GM19397 (cell line): ENCODE data around the gene B3GNT5.
"Not testable (repeated sequence)": the region's sequence is repeated elsewhere in the genome, so short reads cannot be mapped to it uniquely, and the experiment has no call there.

Source experiments
- ATAC-seq: cut with Tn5 transposase; IDR thresholded peaks from one replicate; pipeline ENCODE4 v1.9.1; 2021; ENCODE audit warnings: mild to moderate bottlenecking, moderate library complexity; ENCODE audit not compliant: unreplicated experiment

The B3GNT5 gene

GRCh38 chr3:183230251-183230650 is 22.8 kb upstream of the B3GNT5 start:
- not testable (repeated sequence) for ATAC-seq

DNA sequence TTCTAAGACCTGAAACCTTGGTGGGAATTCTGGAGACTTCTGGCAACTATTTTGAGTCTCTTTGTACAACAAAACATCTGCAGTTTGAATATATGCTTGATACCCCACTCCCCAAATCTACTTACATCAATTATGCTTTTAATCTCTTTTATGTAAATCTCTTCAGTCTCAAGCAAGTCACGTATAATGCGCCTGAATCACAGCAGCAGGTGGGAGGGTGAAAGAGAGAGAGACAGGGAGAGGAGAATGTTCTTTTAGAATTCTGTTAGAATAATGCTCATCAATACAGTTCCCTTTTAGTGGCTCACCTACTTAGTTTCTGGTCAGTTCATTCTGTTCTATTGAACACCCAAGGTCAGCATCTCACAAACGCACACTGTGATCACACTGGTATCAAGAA is 22.2 kb upstream of the B3GNT5 start:
- no peak for ATAC-seq

DNA sequence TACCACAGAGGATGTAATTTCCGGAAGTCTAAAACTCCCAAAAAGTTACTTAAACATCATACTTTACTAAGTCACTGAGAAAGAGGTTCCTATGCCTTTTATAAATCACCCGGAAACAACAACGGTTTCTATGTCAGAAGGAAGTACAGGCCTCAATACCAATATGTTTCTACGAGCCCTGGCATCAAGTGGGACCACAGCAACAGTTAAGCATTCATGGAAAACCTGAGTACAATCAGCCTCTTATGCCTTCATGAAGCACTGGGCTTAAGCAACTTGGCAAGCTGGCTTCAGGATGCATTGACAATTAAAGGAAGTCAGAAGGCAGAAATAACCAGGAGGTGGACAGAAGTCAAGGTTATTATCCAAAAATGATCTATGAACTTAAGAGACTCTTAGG is 19.1 kb upstream of the B3GNT5 start:
- no peak for ATAC-seq

DNA sequence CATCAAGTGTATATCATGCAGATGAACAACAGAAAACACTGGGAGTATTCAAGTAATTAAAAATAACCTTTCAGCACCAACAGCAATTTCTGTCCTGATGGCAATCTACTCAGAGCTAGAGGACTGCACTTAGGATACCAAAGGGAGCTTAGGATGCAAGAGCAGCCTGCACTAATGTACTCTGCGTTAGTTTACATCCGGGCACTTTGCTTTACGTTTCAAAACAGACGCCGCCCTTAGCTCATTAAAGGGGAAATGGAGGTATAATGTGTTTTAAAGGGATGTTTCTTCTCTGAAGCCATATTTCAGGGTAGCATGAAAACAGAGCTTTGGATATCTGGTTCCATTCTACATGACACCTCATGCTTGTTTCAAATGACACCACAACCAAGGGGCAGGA is 14.0 kb upstream of the B3GNT5 start:
- no peak for ATAC-seq

- ATAC-seq = no peak
Measured at GRCh38 chr3:183242431-183242830, 10.6 kb upstream of the B3GNT5 start.

GRCh38 chr3:183244219-183244618 is 8.8 kb upstream of the B3GNT5 start:
- no peak for ATAC-seq

DNA sequence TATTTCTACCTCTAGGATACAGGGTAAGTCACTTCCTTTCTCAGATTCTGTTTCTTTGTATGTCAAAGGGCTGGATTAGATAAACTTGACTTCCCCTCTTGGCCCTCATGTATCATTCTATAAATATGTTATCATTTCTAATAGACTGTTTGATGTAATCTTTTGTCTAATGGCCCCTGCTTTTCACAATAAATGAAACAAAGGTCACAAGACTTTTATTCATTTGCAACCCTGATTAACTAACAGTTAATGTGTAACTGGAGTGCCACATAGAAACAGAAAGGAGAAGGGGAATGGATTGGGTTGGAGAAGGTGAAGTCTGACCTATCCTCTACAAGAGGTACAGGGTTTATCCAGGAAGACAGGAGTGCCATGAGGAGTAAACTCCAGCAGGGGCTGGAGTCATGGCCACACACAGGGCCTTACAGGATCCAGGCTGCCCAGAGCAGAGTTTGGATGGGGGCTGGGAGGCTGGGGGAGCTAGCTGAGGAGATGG is 8.0 kb upstream of the B3GNT5 start:
- ATAC-seq = no peak

DNA sequence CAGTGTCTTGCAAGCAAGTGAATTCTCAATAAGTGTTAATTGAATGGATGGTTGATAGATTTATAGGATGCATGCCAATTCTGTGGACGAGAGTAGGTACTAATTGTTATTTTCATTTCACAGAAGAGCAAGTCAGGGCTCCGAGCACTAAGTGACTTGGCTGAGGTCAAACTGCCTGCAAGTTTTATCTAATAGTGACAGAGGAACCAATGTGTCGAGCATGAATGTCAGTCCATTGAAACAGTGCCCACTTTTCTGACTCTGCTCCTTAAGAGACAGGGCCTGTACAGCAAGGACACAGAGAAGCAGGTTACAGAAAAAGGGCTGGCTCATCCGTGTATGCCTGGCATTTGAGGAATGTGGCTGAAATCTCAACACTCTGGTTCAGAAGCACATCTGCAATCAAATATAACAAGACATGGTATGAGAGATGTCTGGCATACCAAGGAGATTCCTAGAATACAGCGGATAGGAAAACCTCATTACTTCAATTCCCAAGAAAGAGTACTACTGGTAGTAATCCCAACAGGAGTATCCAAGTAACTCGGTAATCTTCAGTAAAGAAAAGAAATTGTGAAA is 6.0 kb upstream of the B3GNT5 start:
- ATAC-seq = no peak

- no peak for ATAC-seq
Measured at GRCh38 chr3:183249006-183249718, 3.9 kb upstream of the B3GNT5 start.

- no peak for ATAC-seq
Measured at GRCh38 chr3:183252118-183252782, 803 bp upstream of the B3GNT5 start.

DNA sequence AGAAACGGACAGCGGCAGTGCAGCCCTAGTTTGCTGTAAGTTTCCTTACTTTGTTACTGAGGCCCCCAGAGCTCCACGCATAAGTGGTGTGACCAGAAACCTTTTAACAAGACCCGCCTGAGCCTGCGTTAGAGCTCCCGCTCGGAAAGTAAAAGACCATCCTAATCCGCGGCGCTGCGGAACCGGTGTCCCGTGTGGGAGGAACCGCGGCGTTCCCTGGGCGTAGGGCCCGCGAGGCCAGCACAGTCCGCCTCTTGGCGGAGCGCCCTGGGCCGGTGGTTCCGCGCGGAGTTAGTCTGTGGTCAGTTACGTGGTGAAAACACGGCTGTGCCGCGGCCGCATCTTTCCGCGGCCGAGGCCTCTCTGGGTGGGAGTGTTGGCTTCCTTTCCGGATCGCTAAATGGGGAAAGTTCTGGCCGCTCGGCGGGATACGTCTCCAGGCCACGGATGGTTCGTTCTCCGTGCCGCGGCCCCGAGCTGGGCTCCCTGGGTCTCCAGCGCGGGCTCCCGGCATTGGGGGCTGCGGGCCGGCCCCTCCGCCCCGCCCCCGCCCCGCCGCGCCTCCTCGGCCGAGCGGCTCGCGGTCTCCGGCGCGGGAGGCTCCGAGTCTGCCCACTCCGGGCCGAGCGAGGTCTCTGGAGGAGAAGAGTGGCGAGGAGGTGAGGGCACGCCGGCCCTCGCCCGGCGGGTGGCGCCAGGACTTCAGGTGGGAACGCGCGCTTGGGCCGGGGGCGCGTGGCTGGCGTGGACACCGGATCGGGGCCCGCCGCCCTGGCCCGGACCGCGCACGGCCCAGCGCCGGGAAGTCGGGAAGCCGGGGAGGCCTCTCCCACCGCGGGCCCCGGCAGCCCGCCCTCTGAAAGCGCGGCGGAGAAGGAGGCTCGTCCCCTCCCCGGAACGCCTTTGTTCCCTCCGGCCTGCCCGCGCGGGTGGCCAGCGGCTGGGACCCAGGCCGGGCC is 754 bp downstream of the B3GNT5 start:
- ATAC-seq = no peak

DNA sequence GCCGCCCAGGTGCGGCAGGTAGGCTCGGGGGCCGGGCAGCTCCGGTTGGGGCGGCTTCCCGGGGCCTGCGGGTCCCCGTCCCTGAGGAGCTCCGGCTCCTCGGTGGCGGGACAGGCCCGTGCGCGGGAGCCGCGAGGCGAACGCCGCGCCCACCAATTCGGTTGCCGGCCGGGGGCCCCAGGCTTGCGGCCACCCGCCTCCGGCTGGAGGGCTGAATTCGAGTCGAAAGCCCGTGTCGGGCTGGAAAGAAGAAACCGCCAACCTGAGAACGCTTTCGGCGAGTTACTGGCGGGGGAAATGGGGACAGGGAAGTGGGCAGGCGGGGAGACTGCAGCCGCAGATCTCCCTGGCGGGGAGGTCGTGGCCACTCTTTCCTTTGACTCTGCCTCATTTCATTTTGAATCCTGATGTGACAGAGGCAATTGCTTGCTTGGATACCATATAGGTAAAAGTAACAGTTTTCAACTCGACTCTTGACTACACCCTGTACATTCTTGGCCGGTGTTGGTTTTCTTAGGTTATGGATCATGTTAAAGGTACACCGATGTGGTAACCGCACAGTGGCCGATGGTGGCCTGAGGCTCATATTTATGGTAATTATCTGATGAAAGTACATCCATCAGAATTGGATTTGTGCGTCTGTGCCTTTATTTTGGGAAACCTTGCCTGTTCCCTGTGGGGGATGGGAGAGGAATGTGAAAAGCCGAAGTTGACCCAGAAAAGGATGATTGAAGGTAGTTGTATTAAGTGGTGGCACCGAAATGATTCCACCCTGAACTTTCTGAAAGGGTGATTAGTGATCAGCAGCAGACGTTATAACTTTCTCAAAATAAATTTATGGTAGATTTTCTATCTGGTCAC is 1.7 kb downstream of the B3GNT5 start:
- ATAC-seq = no peak

DNA sequence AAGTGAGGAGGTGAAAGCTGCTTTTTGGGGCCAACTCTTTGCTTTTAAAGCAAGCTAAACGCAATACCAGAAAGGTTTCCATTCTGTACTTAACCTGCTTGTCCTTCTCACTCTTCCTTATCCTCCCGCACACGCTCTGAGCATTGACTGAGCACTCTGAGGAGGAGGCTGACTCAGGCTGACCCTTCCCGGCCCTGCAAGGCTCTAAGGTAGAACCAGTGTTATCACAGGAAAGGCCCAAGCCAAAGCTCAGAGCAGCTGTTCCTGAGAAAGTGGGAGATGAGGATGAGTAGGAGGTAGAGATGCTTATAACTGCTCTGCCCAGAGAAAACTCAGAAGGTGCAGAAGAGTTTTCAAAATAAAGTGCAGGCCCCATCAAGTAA is 2.3 kb downstream of the B3GNT5 start:
- ATAC-seq = no peak

- ATAC-seq = no peak
Measured at GRCh38 chr3:183259087-183259486, 6.0 kb downstream of the B3GNT5 start.

DNA sequence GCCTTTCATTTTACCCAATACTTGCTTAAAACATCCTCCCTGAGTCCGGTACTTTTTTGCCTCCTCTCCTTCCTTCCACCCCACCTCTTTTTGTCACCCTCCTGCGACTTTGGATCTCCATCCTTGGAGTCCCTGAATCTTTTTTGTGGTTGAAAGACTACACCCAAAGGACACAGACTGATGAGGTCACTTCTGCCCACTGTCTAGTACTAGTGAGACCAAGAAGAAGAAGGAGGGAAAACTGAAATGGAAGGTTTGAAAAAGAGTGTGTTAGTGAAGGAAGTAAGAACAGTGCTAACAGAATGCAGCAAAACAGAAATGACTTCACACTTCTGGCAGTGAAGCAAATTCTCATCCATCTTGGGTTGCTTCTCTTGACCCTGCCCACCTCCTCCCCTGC is 6.6 kb downstream of the B3GNT5 start:
- ATAC-seq = no peak

DNA sequence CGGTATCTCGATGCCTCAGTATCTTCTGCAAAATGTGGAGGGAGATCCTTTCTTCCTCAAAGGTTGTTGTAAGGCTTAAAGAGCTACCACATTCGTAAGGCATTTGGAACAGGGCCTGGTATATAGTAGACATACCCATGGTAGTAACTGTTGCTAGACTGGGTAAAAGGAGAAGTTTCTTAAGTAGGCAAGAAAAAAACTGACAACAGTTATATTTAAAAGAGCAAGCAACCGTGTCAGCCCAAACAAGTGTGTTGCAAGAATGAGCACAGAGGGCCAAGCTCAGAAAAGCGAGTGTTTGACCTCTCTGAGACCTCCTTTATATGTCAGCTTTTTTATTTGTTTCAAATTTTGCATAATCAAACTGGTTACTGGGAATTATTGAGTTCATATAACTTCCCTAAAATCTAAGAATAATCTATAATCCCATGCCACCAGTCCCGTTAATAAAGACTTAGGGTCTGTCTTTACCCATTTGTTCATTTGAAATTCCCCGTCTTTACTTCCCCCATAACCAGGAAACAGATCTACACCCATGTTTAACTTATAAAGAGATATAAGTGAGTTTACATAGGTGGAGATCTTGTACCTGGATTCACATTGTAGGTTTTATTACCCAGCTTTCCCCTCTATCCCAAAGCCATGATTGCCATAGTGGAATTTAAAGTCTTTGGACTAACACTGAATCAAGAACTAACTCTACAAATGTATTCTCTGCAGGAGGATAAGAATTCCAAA is 7.3 kb downstream of the B3GNT5 start:
- no peak for ATAC-seq

- ATAC-seq = no peak
Measured at GRCh38 chr3:183261151-183261724, 8.2 kb downstream of the B3GNT5 start.

- ATAC-seq = no peak
Measured at GRCh38 chr3:183262875-183263378, 9.9 kb downstream of the B3GNT5 start.

- no peak for ATAC-seq
Measured at GRCh38 chr3:183264268-183264667, 11.2 kb downstream of the B3GNT5 start.
